Measurements from ENCODE around the gene KDM7A. TPM values are rescaled to one million over a fixed set of nuclear protein-coding genes. Genes with fewer than 3 reads are reported as not detected.

Gene KDM7A
- total RNA-seq, 2 donors from 2014 or later, result 5.3 to 9.6 TPM

- no peak for TF ChIP-seq POLR2A (IDR thresholded peaks at IDR 0.05)
- TF ChIP-seq CTCF (IDR thresholded peaks at IDR 0.05), result no peak
- Histone ChIP-seq H3K4me3 (no peak overlapping the region), H3K27me3 (no peaks in the 10 kb centered on the region), H3K4me1 (peaks cover 3% of the 10 kb centered on the region), H3K36me3 (replicated peaks in 1 of 2; ENCODE audit: insufficient read depth in 1 of 2, low read depth in 2 of 2) (no peaks in the 10 kb centered on the region), H3K27ac (no peak overlapping the region), H3K9me3 (no peaks in the 10 kb centered on the region)
- DNase-seq (no peak), ATAC-seq (no peak)
- intact Hi-C loops (cut with DNase I), result no loop called here
Observed at GRCh38 chr7:140142031-140142430, 34.8 kb downstream of the KDM7A start.

DNA sequence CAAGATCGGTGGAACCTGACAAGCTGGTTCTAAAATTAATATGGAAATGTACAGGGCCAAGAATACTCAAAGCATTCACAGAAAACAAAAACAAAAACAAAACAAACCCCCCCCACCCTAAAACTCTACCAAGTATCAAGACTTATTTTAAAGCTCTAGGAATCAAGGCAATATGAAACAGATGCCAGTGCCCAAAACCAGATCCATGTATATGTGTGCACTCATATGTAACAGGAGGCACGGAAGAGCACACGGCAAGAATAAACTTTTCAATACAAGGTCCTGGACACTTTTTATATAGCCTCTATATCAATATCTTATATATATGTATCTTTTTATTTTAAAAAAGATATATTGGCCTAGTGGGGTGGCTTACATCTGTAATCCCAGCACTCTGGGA, 35.5 kb downstream of the KDM7A start:
- intact Hi-C loops (cut with DNase I), result no loop called here
- no peak overlapping the region for H3K27ac ChIP-seq
- no peaks in the 10 kb centered on the region for H3K36me3 ChIP-seq (replicated peaks in 1 of 2; ENCODE audit: insufficient read depth in 1 of 2, low read depth in 2 of 2)
- 87 to 91% methylated on average over 3 of the region's 3 CpGs for WGBS, 2 donors
- H3K27me3 ChIP-seq, result no peaks in the 10 kb centered on the region
- H3K4me1 ChIP-seq, result peaks cover 3% of the 10 kb centered on the region
- DNase-seq (no peak), ATAC-seq (no peak)
- no peak for TF ChIP-seq CTCF (IDR thresholded peaks at IDR 0.05)
- TF ChIP-seq POLR2A (IDR thresholded peaks at IDR 0.05), result no peak
- no peak overlapping the region for H3K4me3 ChIP-seq
- no peaks in the 10 kb centered on the region for H3K9me3 ChIP-seq

- no peak for ATAC-seq
- intact Hi-C loops (cut with DNase I), result no loop called here
- H3K27ac ChIP-seq, result no peak overlapping the region
- TF ChIP-seq CTCF (IDR thresholded peaks at IDR 0.05) (no peak), POLR2A (IDR thresholded peaks at IDR 0.05) (no peak)
- H3K27me3 ChIP-seq, result no peaks in the 10 kb centered on the region
- WGBS, 2 donors, result 76 to 80% methylated on average over 2 of the region's 2 CpGs
- no peak for DNase-seq
- no peak overlapping the region for H3K4me3 ChIP-seq
- no peaks in the 10 kb centered on the region for H3K36me3 ChIP-seq (replicated peaks in 1 of 2; ENCODE audit: insufficient read depth in 1 of 2, low read depth in 2 of 2)
- H3K4me1 ChIP-seq, result no peaks in the 10 kb centered on the region
- H3K9me3 ChIP-seq, result no peaks in the 10 kb centered on the region
Observed at GRCh38 chr7:140137078-140137477, 39.7 kb downstream of the KDM7A start.

DNA sequence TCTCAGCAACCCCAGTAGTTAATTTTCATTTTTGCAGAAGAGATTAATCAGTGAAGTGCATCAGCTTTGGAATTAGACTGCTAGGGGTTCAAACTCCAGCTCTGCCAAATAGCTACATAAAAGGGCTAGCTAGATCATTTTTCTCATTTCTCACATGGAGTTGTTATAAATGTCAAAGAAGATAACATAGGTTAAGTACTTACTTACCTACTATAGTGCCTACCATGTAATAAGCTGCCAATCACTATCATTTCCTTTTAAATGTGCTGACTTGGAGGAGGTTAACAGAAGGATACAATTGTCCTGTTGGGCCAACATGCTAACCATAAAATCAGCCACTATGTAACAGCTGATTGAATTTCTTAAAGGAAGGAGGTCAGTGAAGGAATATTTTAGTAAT, 40.7 kb downstream of the KDM7A start:
- Histone ChIP-seq H3K36me3 (replicated peaks in 1 of 2; ENCODE audit: insufficient read depth in 1 of 2, low read depth in 2 of 2) (peaks cover 0 to 3% of the 10 kb centered on the region in 2 donors), H3K9me3 (no peaks in the 10 kb centered on the region), H3K4me3 (no peak overlapping the region), H3K4me1 (no peaks in the 10 kb centered on the region), H3K27ac (no peak overlapping the region), H3K27me3 (no peaks in the 10 kb centered on the region)
- DNase-seq, result no peak
- no peak for TF ChIP-seq CTCF (IDR thresholded peaks at IDR 0.05)
- no peak for TF ChIP-seq POLR2A (IDR thresholded peaks at IDR 0.05)
- no peak for ATAC-seq
- intact Hi-C loops (cut with DNase I), result no loop called here

DNA sequence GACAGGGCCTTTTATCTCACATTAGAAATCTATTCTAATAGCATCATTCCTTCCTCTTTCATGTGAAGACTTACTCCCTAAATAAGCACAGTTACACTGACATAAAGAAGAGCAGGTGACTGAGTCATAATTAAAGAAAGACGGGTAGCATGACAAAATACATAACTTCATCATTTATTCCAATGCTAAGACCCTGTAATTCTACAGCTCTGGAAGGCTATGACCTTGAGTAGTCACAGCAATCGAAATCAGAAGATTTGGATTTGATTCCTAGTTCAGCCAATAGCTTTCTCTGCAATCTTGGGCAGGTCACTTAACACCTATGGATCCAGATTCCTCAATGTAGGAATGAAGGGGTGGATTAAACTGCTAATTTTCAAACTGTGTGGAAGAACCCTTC, 42.7 kb downstream of the KDM7A start:
- H3K27ac ChIP-seq, result no peak overlapping the region
- no peaks in the 10 kb centered on the region for H3K9me3 ChIP-seq
- H3K27me3 ChIP-seq, result no peaks in the 10 kb centered on the region
- DNase-seq (no peak), ATAC-seq (no peak)
- H3K36me3 ChIP-seq (replicated peaks in 1 of 2; ENCODE audit: insufficient read depth in 1 of 2, low read depth in 2 of 2), result peaks cover 0 to 4% of the 10 kb centered on the region in 2 donors
- intact Hi-C loops (cut with DNase I), result no loop called here
- whole genome bisulfite sequencing, 2 donors, result 50 to 68% methylated on average over 2 of the region's 2 CpGs
- no peaks in the 10 kb centered on the region for H3K4me1 ChIP-seq
- no peak overlapping the region for H3K4me3 ChIP-seq
- no peak for TF ChIP-seq POLR2A (IDR thresholded peaks at IDR 0.05)
- TF ChIP-seq CTCF (IDR thresholded peaks at IDR 0.05), result no peak
